ENCODE measurements around the gene POU5F1.

Gene POU5F1

DNA sequence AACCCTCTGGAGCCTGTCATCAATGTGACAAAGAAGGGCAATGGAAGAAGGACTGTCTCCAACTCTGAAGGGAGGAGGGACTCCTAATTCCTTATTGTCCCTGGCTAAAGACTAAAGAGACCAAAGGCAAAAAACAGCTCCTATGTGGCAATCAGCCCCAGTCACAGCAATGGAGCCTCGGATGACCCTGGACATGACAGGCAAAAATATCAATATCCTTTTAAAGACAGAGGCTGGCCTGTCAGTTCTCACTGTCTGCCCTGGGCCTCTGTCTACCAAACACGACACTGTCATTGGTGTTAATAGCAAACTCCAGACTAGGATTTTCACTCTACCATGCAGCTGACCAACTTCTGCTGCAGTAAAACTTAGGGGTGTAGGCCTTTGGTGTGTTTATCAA, 38.0 kb upstream of the POU5F1 start:
- Histone ChIP-seq H4K20me1 (ENCODE audit: insufficient read depth, low read length) (no peaks in the 10 kb centered on the region), H3K27ac (ENCODE audit: low read length) (no peak overlapping the region), H3K27me3 (ENCODE audit: insufficient read depth, low read length, poor library complexity) (no peaks in the 10 kb centered on the region), H3K79me2 (ENCODE audit: insufficient read depth, low read length) (peaks cover 6% of the 10 kb centered on the region), H3K9ac (ENCODE audit: low read depth, low read length) (no peak overlapping the region), H2AFZ (ENCODE audit: low read depth, low read length) (no peak overlapping the region), H3K4me1 (ENCODE audit: insufficient read depth, low read length) (peaks cover 14% of the 10 kb centered on the region), H3K9me3 (ENCODE audit: insufficient read depth, low read length, severe bottlenecking) (no peaks in the 10 kb centered on the region), H3K4me2 (ENCODE audit: insufficient read depth, low read length) (no peak overlapping the region), H3K4me3 (ENCODE audit: low read depth in 1 of 2, low read length in 2 of 2) (no peak overlapping the region), H3K36me3 (ENCODE audit: insufficient read depth, low read length) (peaks cover 6% of the 10 kb centered on the region; the same call in 1 of the 2 replicates)
- no peak for TF ChIP-seq EZH2 (IDR thresholded peaks at IDR 0.05; ENCODE audit: borderline replicate concordance, low read depth, low read length, severe bottlenecking)
- TF ChIP-seq, protein P1, sequence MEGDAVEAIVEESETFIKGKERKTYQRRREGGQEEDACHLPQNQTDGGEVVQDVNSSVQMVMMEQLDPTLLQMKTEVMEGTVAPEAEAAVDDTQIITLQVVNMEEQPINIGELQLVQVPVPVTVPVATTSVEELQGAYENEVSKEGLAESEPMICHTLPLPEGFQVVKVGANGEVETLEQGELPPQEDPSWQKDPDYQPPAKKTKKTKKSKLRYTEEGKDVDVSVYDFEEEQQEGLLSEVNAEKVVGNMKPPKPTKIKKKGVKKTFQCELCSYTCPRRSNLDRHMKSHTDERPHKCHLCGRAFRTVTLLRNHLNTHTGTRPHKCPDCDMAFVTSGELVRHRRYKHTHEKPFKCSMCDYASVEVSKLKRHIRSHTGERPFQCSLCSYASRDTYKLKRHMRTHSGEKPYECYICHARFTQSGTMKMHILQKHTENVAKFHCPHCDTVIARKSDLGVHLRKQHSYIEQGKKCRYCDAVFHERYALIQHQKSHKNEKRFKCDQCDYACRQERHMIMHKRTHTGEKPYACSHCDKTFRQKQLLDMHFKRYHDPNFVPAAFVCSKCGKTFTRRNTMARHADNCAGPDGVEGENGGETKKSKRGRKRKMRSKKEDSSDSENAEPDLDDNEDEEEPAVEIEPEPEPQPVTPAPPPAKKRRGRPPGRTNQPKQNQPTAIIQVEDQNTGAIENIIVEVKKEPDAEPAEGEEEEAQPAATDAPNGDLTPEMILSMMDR (IDR thresholded peaks at IDR 0.05; ENCODE audit: borderline replicate concordance, extremely low read depth, low read length, poor library complexity, severe bottlenecking), result no peak
- no peak for DNase-seq
- ATAC-seq (ENCODE audit: insufficient read depth, low read depth), result no peak

- peaks cover 25% of the 10 kb centered on the region for H3K79me2 ChIP-seq (ENCODE audit: insufficient read depth, low read length)
- peaks cover 20% of the 10 kb centered on the region for H3K36me3 ChIP-seq (ENCODE audit: insufficient read depth, low read length)
- no peak overlapping the region for H3K4me2 ChIP-seq (ENCODE audit: insufficient read depth, low read length)
- H2AFZ ChIP-seq (ENCODE audit: low read depth, low read length), result no peak overlapping the region
- TF ChIP-seq, protein P1 (IDR thresholded peaks at IDR 0.05; ENCODE audit: borderline replicate concordance, extremely low read depth, low read length, poor library complexity, severe bottlenecking), result no peak
- no peak for TF ChIP-seq EZH2 (IDR thresholded peaks at IDR 0.05; ENCODE audit: borderline replicate concordance, low read depth, low read length, severe bottlenecking)
- H3K9ac ChIP-seq (ENCODE audit: low read depth, low read length), result no peak overlapping the region
- H3K4me1 ChIP-seq (ENCODE audit: insufficient read depth, low read length), result peaks cover 41% of the 10 kb centered on the region
- no peak for DNase-seq
- ATAC-seq (ENCODE audit: insufficient read depth, low read depth), result no peak
- no peak overlapping the region for H3K4me3 ChIP-seq (ENCODE audit: low read depth in 1 of 2, low read length in 2 of 2)
- H3K9me3 ChIP-seq (ENCODE audit: insufficient read depth, low read length, severe bottlenecking), result no peaks in the 10 kb centered on the region
- H3K27me3 ChIP-seq (ENCODE audit: insufficient read depth, low read length, poor library complexity), result no peaks in the 10 kb centered on the region
- no peaks in the 10 kb centered on the region for H4K20me1 ChIP-seq (ENCODE audit: insufficient read depth, low read length)
- H3K27ac ChIP-seq (ENCODE audit: low read length), result peak overlapping the region; percentile 5; the same call in 1 of the 2 replicates
Observed at GRCh38 chr6:31205638-31206037, 35.2 kb upstream of the POU5F1 start.

GRCh38 chr6:31204751-31205145, 34.3 kb upstream of the POU5F1 start:
- Histone ChIP-seq H3K79me2 (ENCODE audit: insufficient read depth, low read length) (peaks cover 34% of the 10 kb centered on the region), H3K4me3 (ENCODE audit: low read depth in 1 of 2, low read length in 2 of 2) (peak overlapping the region in 1 of 2 experiments; percentile 55; a peak in 3 of 4 replicates), H3K27me3 (ENCODE audit: insufficient read depth, low read length, poor library complexity) (no peaks in the 10 kb centered on the region), H3K4me2 (ENCODE audit: insufficient read depth, low read length) (peak overlapping the region; percentile 73), H3K4me1 (ENCODE audit: insufficient read depth, low read length) (peaks cover 50% of the 10 kb centered on the region), H3K9ac (ENCODE audit: low read depth, low read length) (peak overlapping the region; percentile 54), H4K20me1 (ENCODE audit: insufficient read depth, low read length) (no peaks in the 10 kb centered on the region), H3K36me3 (ENCODE audit: insufficient read depth, low read length) (peaks cover 27% of the 10 kb centered on the region), H2AFZ (ENCODE audit: low read depth, low read length) (no peak overlapping the region), H3K27ac (ENCODE audit: low read length) (peak overlapping the region; percentile 87), H3K9me3 (ENCODE audit: insufficient read depth, low read length, severe bottlenecking) (no peaks in the 10 kb centered on the region)
- no peak for ATAC-seq (ENCODE audit: insufficient read depth, low read depth)
- DNase-seq, result no peak
- TF ChIP-seq EZH2 (IDR thresholded peaks at IDR 0.05; ENCODE audit: borderline replicate concordance, low read depth, low read length, severe bottlenecking), result no peak
- TF ChIP-seq, protein P1 (IDR thresholded peaks at IDR 0.05; ENCODE audit: borderline replicate concordance, extremely low read depth, low read length, poor library complexity, severe bottlenecking), result no peak

Data from DND-41 (cell line).